Neural cell (in vitro differentiated cells): Measurements from ENCODE around the gene MEX3D.

Experiments
- EP300 ChIP-seq: fragments of 450-650 bp; conservative IDR thresholded peaks from 2 replicates; pipeline ENCODE4 v1.6.1; 2014; ENCODE audit warnings: antibody characterized with exemption, mild to moderate bottlenecking, moderate library complexity; ENCODE audit not compliant: poor library complexity, severe bottlenecking
- EZH2 ChIP-seq: fragments of 200-600, 300-800 bp; shearing (Covaris generic), sonication (generic); IDR thresholded peaks from 2 replicates; pipeline ENCODE4 v1.6.1; 2014; ENCODE audit warnings: antibody characterized with exemption, low read length, borderline replicate concordance, mild to moderate bottlenecking; ENCODE audit not compliant: insufficient read depth, poor library complexity, severe bottlenecking
- POLR2AphosphoS5 ChIP-seq: IDR thresholded peaks from 2 replicates; pipeline ENCODE4 v1.6.1; 2012
- SMC3 ChIP-seq: fragments of 450-650 bp; conservative IDR thresholded peaks from 2 replicates; pipeline ENCODE4 v1.6.1; 2014; ENCODE audit warnings: antibody characterized with exemption, mild to moderate bottlenecking, moderate library complexity; ENCODE audit not compliant: poor library complexity
- TAF1 ChIP-seq: IDR thresholded peaks from 2 replicates; pipeline ENCODE4 v1.6.1; 2012; ENCODE audit warnings: low read depth
- TF ChIP-seq, protein P1 (sequence below): fragments of 450-650 bp; IDR thresholded peaks from 2 replicates; pipeline ENCODE4 v1.5.1; 2014; ENCODE audit warnings: antibody characterized with exemption, mild to moderate bottlenecking, moderate library complexity; ENCODE audit not compliant: poor library complexity, severe bottlenecking

DNA sequence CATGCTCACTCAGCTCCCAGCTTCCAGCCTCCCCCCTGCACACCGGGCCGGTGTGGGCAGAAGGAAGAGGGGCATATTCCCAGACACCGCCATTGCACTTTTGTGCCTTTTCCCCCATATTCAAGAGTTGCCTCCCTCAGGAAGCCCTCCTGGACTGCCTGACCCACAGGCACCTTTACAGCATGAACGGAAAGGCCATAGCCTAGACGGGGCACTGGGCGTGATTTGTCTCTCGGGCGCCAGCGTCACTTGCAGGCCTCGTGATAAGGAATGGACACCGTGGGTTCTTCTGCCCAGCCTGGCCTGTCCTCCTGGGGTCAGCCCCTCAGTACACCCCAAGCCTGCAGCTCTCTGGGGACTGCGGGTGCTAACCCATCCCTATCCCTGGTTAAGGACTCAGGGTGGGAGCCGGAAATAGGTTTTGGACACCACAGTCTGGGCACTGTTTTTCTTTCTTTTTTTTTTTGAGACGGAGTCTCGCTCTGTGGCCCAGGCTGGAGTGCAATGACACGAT, 38.1 kb upstream of the MEX3D start:
- peak; percentile 25 for TF ChIP-seq SMC3
- TF ChIP-seq, protein P1, sequence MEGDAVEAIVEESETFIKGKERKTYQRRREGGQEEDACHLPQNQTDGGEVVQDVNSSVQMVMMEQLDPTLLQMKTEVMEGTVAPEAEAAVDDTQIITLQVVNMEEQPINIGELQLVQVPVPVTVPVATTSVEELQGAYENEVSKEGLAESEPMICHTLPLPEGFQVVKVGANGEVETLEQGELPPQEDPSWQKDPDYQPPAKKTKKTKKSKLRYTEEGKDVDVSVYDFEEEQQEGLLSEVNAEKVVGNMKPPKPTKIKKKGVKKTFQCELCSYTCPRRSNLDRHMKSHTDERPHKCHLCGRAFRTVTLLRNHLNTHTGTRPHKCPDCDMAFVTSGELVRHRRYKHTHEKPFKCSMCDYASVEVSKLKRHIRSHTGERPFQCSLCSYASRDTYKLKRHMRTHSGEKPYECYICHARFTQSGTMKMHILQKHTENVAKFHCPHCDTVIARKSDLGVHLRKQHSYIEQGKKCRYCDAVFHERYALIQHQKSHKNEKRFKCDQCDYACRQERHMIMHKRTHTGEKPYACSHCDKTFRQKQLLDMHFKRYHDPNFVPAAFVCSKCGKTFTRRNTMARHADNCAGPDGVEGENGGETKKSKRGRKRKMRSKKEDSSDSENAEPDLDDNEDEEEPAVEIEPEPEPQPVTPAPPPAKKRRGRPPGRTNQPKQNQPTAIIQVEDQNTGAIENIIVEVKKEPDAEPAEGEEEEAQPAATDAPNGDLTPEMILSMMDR, result peak; percentile 24
- no peak for TF ChIP-seq POLR2AphosphoS5
- no peak for TF ChIP-seq EZH2
- TF ChIP-seq EP300, result no peak
- TF ChIP-seq TAF1, result no peak
